HepG2 (cell line): ENCODE measurements around the gene GLIS2. TPM values are rescaled to one million over a fixed set of nuclear protein-coding genes. Genes with fewer than 3 reads are reported as not detected.

Experiments
- ADNP ChIP-seq: sonication (generic); formaldehyde crosslinking; IDR thresholded peaks from 2 replicates; pipeline ENCODE4 v1.4.0; 2020; ENCODE audit warnings: missing genetic modification reagents
- ARID2 ChIP-seq: sonication (generic); formaldehyde crosslinking; IDR thresholded peaks from 2 replicates; pipeline ENCODE4 v1.8.1; 2022; ENCODE audit warnings: mild to moderate bottlenecking, missing genetic modification reagents, borderline replicate concordance
- CCAR2 ChIP-seq: fragments of 200-400 bp; formaldehyde crosslinking; optimal IDR thresholded peaks from 2 replicates; pipeline ENCODE3; 2018; ENCODE audit warnings: low read depth, mild to moderate bottlenecking, low read length, moderate library complexity
- HOMEZ ChIP-seq: IDR thresholded peaks from 2 replicates; pipeline ENCODE4 v1.6.1; 2016; ENCODE audit warnings: low read depth
- JUN ChIP-seq: sonication (generic); formaldehyde crosslinking; IDR thresholded peaks from 2 replicates; pipeline ENCODE4 v1.4.0; 2020; ENCODE audit warnings: mild to moderate bottlenecking, missing genetic modification reagents
- KLF16 ChIP-seq, 2 experiments: sonication (generic) in 1 of 2; formaldehyde crosslinking in 1 of 2; IDR thresholded peaks; 2 replicates each; pipeline versions ENCODE4 v1.6.1 to v1.8.0; 2016 to 2023; ENCODE audit warnings: missing genetic modification reagents in 2 of 2, missing compliant biosample characterization in 1 of 2
- MAX ChIP-seq: IDR thresholded peaks from 2 replicates; pipeline ENCODE4 v1.6.1; 2012; ENCODE audit warnings: inconsistent platforms
- PBX2 ChIP-seq: IDR thresholded peaks from 2 replicates; pipeline ENCODE4 v1.6.1; 2016; ENCODE audit warnings: control low read depth
- SKIL ChIP-seq: sonication (generic); formaldehyde crosslinking; IDR thresholded peaks from 2 replicates; pipeline ENCODE4 v1.8.0; 2022; ENCODE audit warnings: missing genetic modification reagents, mild to moderate bottlenecking, moderate library complexity, borderline replicate concordance
- TBX2 ChIP-seq: sonication (generic); formaldehyde crosslinking; IDR thresholded peaks from 2 replicates; pipeline ENCODE4 v1.5.0; 2020; ENCODE audit warnings: missing genetic modification reagents, mild to moderate bottlenecking, borderline replicate concordance
- ZBTB25 ChIP-seq: IDR thresholded peaks from 2 replicates; pipeline ENCODE4 v1.6.1; 2018; ENCODE audit warnings: missing genetic modification reagents
- ZFY ChIP-seq: sonication (generic); formaldehyde crosslinking; IDR thresholded peaks from 2 replicates; pipeline ENCODE4 v1.4.0; 2020; ENCODE audit warnings: missing genetic modification reagents
- ZNF142 ChIP-seq: sonication (generic); formaldehyde crosslinking; IDR thresholded peaks from 2 replicates; pipeline ENCODE4 v1.4.0; 2020; ENCODE audit warnings: missing genetic modification reagents
- polyA plus RNA-seq, 8 experiments: library from polyadenylated mRNA; depleted of rRNA in 3 of 8; stranded (reverse) in 7 of 8; unstranded in 1 of 8; fragments of >200 nt; fragmentation: Illumina TruSeq in 4 of 8; extraction: Trizol in 4 of 8; gene quantifications; 2 replicates each; pipeline versions ENCODE4 v1.2.1 to v1.2.3, GENCODE V29; 2011 to 2016; ENCODE audit warnings: low read depth in 4 of 8, missing spikeins in 1 of 8, mixed read lengths in 1 of 8; ENCODE audit not compliant: insufficient read depth in 1 of 8
- total RNA-seq, 5 experiments: library from RNA; depleted of rRNA; stranded (reverse); fragments of >200 nt; fragmentation: Illumina TruSeq; extraction: Trizol; gene quantifications; 2 replicates each; pipeline ENCODE4 v1.2.3, GENCODE V29; 2016; ENCODE audit warnings: low read depth in 1 of 5

The GLIS2 gene
- total and polyA plus RNA-seq, 2 of the 13 experiments (the other 11 are each of a cell fraction or from before 2014, with no cell fraction given): 0.28 to 0.29 TPM

GRCh38 chr16:4313563-4314531 is 2.0 kb upstream of the GLIS2 start (continued):
- TF ChIP-seq ARID2 (0 out of 2 replicates have a peak, but pooled peaks have one; percentile 31), ADNP (CRISPR knock-in tag) (0 out of 2 replicates have a peak, but pooled peaks have one; percentile 5), PBX2 (no peak), ZBTB25 (CRISPR knock-in tag) (peak; percentile 34; the same call in 1 of the 2 replicates), SKIL (peak; percentile 13), HOMEZ (CRISPR knock-in tag) (peak; percentile 89; the same call in 1 of the 2 replicates), JUN (CRISPR knock-in tag) (no peak), TBX2 (CRISPR knock-in tag) (peak; percentile 46), MAX (peak; percentile 63), ZFY (peak; percentile 66), ZNF142 (peak; percentile 94), CCAR2 (peak; percentile 15), KLF16 (CRISPR knock-in tag; IDR thresholded peaks at IDR 0.05) (0 out of 4 replicates have a peak, but pooled peaks of 1 of the 2 experiments have one; percentile 33)
